GM12872 (cell line): ENCODE data around the gene GFI1B.

Experiments used
- CTCF ChIP-seq: IDR thresholded peaks from 3 replicates; pipeline ENCODE4 v1.5.1; 2011; ENCODE audit warnings: low read depth, mild to moderate bottlenecking, low read length, moderate library complexity; ENCODE audit not compliant: insufficient read depth

GFI1B gene

GRCh38 chr9:133003671-133004090, 25.2 kb downstream of the GFI1B start:
- no peak for TF ChIP-seq CTCF

GRCh38 chr9:133004091-133004998, 25.9 kb downstream of the GFI1B start:
- TF ChIP-seq CTCF, result no peak

GRCh38 chr9:133004999-133005760, 26.7 kb downstream of the GFI1B start:
- no peak for TF ChIP-seq CTCF

- no peak for TF ChIP-seq CTCF
Observed at GRCh38 chr9:133005957-133006356, 27.5 kb downstream of the GFI1B start.

- TF ChIP-seq CTCF, result no peak
Observed at GRCh38 chr9:133006731-133007352, 28.3 kb downstream of the GFI1B start.

GRCh38 chr9:133008406-133008805, 29.9 kb downstream of the GFI1B start:
- no peak for TF ChIP-seq CTCF

GRCh38 chr9:133008824-133009223, 30.3 kb downstream of the GFI1B start:
- TF ChIP-seq CTCF, result no peak
